Memory B cell (primary cell): ENCODE results near the gene MIPOL1.

Source experiments
- ATAC-seq: fragments of 150-1000 bp; cut with Tn5 transposase; 2 replicates; pipeline ENCODE4 v1.10.0; 2021; ENCODE audit warnings: low read depth, mild to moderate bottlenecking, moderate library complexity
- DNase-seq, 2 donors: peaks; one replicate each; pipeline ENCODE4 v3.0.0; 2022; ENCODE audit warnings: low spot score in 2 of 2
- H3K27ac Mint-ChIP-seq: one replicate; pipeline ENCODE4 v1.8.0; 2022; ENCODE audit warnings: mild to moderate bottlenecking, moderate library complexity, mixed read lengths
- H3K27me3 Mint-ChIP-seq: one replicate; pipeline ENCODE4 v1.8.0; 2022; ENCODE audit warnings: mixed read lengths
- H3K36me3 Mint-ChIP-seq: one replicate; pipeline ENCODE4 v1.8.0; 2022; ENCODE audit warnings: mild to moderate bottlenecking, mixed read lengths
- H3K4me1 Mint-ChIP-seq: one replicate; pipeline ENCODE4 v1.8.0; 2022; ENCODE audit warnings: mixed read lengths
- H3K4me3 Mint-ChIP-seq: one replicate; pipeline ENCODE4 v1.8.0; 2022; ENCODE audit warnings: mild to moderate bottlenecking, moderate library complexity, mixed read lengths
- H3K9me3 Mint-ChIP-seq: one replicate; pipeline ENCODE4 v1.8.0; 2022; ENCODE audit warnings: mixed read lengths

Gene MIPOL1

DNA sequence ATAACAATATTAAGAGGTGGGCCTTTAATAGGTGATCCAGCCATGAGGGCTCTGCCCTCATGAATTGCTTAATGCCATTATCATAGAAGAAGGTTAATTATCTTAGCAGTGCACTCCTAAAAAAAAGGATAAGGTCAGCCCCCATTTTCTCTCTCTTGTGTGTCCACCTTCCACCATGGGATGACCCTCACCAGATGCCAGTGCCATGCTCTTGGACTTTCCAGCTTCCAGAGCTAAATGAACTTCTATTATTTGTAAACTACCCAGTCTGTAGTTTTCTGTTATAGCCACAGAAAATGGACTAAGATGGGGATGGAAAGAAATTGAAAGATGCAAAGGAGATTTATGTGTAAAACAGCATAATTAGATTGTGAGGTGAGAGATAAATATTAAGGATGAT is 271.9 kb downstream of the MIPOL1 start:
- Mint-ChIP-seq H3K27ac (no peak overlapping the region), H3K27me3 (no peaks in the 10 kb centered on the region), H3K4me1 (no peaks in the 10 kb centered on the region), H3K9me3 (peaks cover 13% of the 10 kb centered on the region), H3K36me3 (no peaks in the 10 kb centered on the region), H3K4me3 (no peak overlapping the region)
- ATAC-seq (no peak), DNase-seq (no peak)

DNA sequence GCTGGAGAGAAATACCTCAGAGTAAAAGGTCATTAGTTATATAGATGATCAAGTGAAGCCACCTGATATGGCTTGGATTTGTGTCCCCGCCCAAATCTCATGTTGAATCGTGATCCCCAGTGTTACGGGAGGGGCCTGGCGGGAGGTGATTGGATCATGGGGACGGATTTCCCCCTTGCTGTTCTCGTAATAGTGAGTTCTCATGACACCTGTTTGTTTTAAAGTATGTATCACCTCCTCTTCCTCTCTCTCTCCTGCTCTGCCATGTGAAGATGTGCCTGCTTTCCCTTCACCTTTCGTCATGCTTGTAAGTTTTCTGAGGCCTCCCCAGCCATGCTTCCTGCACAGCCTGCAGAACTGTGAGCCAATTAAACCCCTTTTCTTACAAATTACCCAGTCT is 272.5 kb downstream of the MIPOL1 start:
- no peaks in the 10 kb centered on the region for H3K4me1 Mint-ChIP-seq
- no peak overlapping the region for H3K4me3 Mint-ChIP-seq
- H3K27ac Mint-ChIP-seq: no peak overlapping the region
- ATAC-seq (no peak), DNase-seq (no peak)
- H3K27me3 Mint-ChIP-seq: no peaks in the 10 kb centered on the region
- peaks cover 13% of the 10 kb centered on the region for H3K9me3 Mint-ChIP-seq
- no peaks in the 10 kb centered on the region for H3K36me3 Mint-ChIP-seq

- Mint-ChIP-seq H3K36me3 (no peaks in the 10 kb centered on the region), H3K9me3 (peaks cover 15% of the 10 kb centered on the region), H3K4me1 (no peaks in the 10 kb centered on the region), H3K27me3 (no peaks in the 10 kb centered on the region), H3K27ac (no peak overlapping the region), H3K4me3 (no peak overlapping the region)
- no peak for ATAC-seq
- no peak for DNase-seq
These were observed 275.2 kb downstream of the MIPOL1 start for GRCh38 chr14:37472906-37473305.

GRCh38 chr14:37474191-37474590 is 276.5 kb downstream of the MIPOL1 start:
- H3K4me1 Mint-ChIP-seq: no peaks in the 10 kb centered on the region
- H3K27me3 Mint-ChIP-seq: no peaks in the 10 kb centered on the region
- DNase-seq (no peak), ATAC-seq (no peak)
- no peak overlapping the region for H3K4me3 Mint-ChIP-seq
- peaks cover 12% of the 10 kb centered on the region for H3K9me3 Mint-ChIP-seq
- H3K27ac Mint-ChIP-seq: no peak overlapping the region
- H3K36me3 Mint-ChIP-seq: no peaks in the 10 kb centered on the region

DNA sequence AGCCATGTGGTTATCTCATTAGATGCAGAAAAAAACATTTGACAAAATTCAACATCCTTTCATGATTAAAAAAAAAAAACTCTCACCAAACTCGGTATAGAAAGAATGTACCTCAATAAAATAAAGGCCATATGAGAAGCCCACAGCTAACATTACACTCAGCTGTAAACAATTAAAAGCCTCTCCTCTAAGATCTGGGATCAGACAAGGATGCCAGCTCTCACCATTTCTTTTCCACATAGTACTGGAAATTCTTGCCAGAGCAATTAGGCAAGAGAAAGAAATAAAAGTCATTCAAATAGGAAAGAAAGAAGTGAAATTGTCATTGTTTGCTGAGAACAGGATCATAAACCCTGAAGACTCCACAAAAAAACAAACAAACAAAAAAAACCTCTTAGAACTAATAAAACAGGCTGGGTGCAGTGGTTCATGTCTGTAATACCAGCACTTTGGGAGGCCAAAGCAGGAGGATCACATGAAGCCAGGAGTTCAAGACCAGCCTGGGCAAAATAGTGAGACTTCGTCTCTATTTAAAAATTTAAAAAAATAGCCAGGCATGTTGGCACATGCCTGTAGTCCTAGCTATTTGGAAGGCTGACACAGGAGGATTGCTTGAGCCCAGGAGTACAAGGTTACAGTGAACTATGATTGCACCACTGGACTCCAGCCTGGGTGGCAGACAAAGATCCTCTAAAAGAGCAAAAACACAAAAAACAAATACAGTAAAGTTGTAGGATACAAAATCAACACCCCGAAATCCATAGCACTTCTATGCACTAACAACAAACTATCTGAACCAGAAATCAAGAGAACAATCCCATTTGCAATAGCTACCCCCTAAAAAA is 282.9 kb downstream of the MIPOL1 start:
- Mint-ChIP-seq H3K27ac (no peak overlapping the region), H3K9me3 (peaks cover 14% of the 10 kb centered on the region), H3K4me3 (no peak overlapping the region), H3K4me1 (no peaks in the 10 kb centered on the region), H3K36me3 (no peaks in the 10 kb centered on the region), H3K27me3 (no peaks in the 10 kb centered on the region)
- no peak for DNase-seq
- ATAC-seq: no peak

DNA sequence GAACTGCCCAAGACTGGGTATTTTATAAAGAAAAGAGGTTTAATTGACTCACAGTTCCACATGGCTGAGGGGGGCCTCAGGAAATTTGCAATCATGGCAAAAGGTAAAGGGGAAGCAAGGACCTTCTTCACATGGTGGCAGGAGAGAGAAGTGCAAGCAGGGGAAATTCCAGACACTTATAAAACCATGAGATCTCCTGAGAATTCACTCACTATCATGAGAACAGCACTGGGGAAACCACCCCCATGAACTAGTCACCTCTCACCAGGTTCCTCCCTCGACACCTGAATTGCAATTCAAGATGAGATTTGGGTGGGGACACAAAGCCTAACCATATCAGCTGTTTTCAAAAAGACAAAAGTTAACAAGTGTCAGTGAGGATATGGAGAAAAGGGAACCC is 284.7 kb downstream of the MIPOL1 start:
- peaks cover 14% of the 10 kb centered on the region for H3K9me3 Mint-ChIP-seq
- no peak overlapping the region for H3K27ac Mint-ChIP-seq
- no peaks in the 10 kb centered on the region for H3K4me1 Mint-ChIP-seq
- H3K4me3 Mint-ChIP-seq: no peak overlapping the region
- no peaks in the 10 kb centered on the region for H3K36me3 Mint-ChIP-seq
- no peaks in the 10 kb centered on the region for H3K27me3 Mint-ChIP-seq
- DNase-seq: no peak
- no peak for ATAC-seq

DNA sequence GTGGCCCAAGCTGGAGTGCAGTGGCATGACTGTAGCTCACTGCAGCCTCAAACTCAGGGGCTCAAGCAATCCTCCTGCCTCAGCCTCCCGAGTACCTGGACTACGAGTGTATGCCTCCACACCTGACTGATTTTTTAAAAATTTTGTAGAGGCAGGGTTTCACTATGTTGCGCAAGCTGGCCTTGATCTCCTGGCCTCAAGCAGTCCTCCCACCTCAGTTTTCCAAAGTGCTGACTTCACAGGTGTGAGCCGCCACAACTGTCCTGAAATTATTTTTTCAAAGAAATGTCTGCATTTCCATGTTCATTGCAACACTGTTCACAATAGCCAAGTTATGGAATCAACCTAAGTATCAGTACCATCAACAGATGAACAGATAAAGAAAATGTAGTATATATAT is 285.9 kb downstream of the MIPOL1 start:
- Mint-ChIP-seq H3K27me3 (no peaks in the 10 kb centered on the region), H3K4me3 (no peak overlapping the region), H3K9me3 (peaks cover 18% of the 10 kb centered on the region), H3K27ac (no peak overlapping the region), H3K36me3 (no peaks in the 10 kb centered on the region), H3K4me1 (no peaks in the 10 kb centered on the region)
- DNase-seq: no peak
- no peak for ATAC-seq

GRCh38 chr14:37490607-37491006 is 292.9 kb downstream of the MIPOL1 start:
- Mint-ChIP-seq H3K4me3 (no peak overlapping the region), H3K36me3 (no peaks in the 10 kb centered on the region), H3K4me1 (no peaks in the 10 kb centered on the region), H3K27me3 (no peaks in the 10 kb centered on the region), H3K9me3 (peaks cover 6% of the 10 kb centered on the region), H3K27ac (no peak overlapping the region)
- DNase-seq: no peak
- no peak for ATAC-seq

- H3K4me1 Mint-ChIP-seq: no peaks in the 10 kb centered on the region
- no peak overlapping the region for H3K27ac Mint-ChIP-seq
- no peak overlapping the region for H3K4me3 Mint-ChIP-seq
- H3K9me3 Mint-ChIP-seq: peaks cover 6% of the 10 kb centered on the region
- ATAC-seq (no peak), DNase-seq (no peak)
- no peaks in the 10 kb centered on the region for H3K27me3 Mint-ChIP-seq
- H3K36me3 Mint-ChIP-seq: no peaks in the 10 kb centered on the region
These were observed 293.3 kb downstream of the MIPOL1 start for GRCh38 chr14:37491076-37491475.

- Mint-ChIP-seq H3K27me3 (no peaks in the 10 kb centered on the region), H3K36me3 (no peaks in the 10 kb centered on the region), H3K9me3 (peaks cover 4% of the 10 kb centered on the region), H3K27ac (no peak overlapping the region), H3K4me1 (no peaks in the 10 kb centered on the region), H3K4me3 (no peak overlapping the region)
- no peak for DNase-seq
- ATAC-seq: no peak
These were observed 295.9 kb downstream of the MIPOL1 start for GRCh38 chr14:37493606-37494005.

GRCh38 chr14:37497422-37497821 is 299.7 kb downstream of the MIPOL1 start:
- Mint-ChIP-seq H3K36me3 (no peaks in the 10 kb centered on the region), H3K27me3 (no peaks in the 10 kb centered on the region), H3K4me3 (no peak overlapping the region), H3K27ac (no peak overlapping the region), H3K4me1 (no peaks in the 10 kb centered on the region), H3K9me3 (peaks cover 4% of the 10 kb centered on the region)
- ATAC-seq: no peak
- DNase-seq: no peak

- peaks cover 5% of the 10 kb centered on the region for H3K9me3 Mint-ChIP-seq
- H3K27me3 Mint-ChIP-seq: no peaks in the 10 kb centered on the region
- no peaks in the 10 kb centered on the region for H3K4me1 Mint-ChIP-seq
- no peak for ATAC-seq
- no peak for DNase-seq
- no peak overlapping the region for H3K27ac Mint-ChIP-seq
- no peak overlapping the region for H3K4me3 Mint-ChIP-seq
- no peaks in the 10 kb centered on the region for H3K36me3 Mint-ChIP-seq
These were observed 304.1 kb downstream of the MIPOL1 start for GRCh38 chr14:37501877-37502276.

- ATAC-seq (no peak), DNase-seq (no peak)
- Mint-ChIP-seq H3K27me3 (no peaks in the 10 kb centered on the region), H3K4me3 (no peak overlapping the region), H3K9me3 (peaks cover 5% of the 10 kb centered on the region), H3K4me1 (no peaks in the 10 kb centered on the region), H3K36me3 (no peaks in the 10 kb centered on the region), H3K27ac (no peak overlapping the region)
These were observed 310.8 kb downstream of the MIPOL1 start for GRCh38 chr14:37508503-37508902.

DNA sequence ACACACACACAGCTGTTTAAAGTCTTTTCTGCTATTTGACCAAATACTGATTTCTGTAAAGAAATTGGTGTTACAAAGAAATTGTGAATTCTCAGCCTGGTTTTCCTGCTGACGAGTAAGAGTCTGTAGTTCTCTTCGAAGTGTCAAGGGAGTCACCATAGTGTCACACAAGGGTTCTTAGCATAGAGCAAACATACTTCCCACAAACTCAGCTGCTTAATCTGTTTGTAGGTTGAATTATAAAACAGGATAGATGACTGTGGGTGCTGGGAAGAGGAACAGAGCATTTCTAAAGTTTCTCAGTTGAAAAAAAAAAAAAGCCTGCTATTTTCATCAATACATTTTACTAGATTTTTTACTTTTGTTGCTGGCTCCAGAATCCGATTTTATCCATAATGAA is 314.4 kb downstream of the MIPOL1 start:
- peaks cover 5% of the 10 kb centered on the region for H3K9me3 Mint-ChIP-seq
- H3K4me1 Mint-ChIP-seq: no peaks in the 10 kb centered on the region
- H3K36me3 Mint-ChIP-seq: no peaks in the 10 kb centered on the region
- no peak for DNase-seq
- ATAC-seq: no peak
- no peak overlapping the region for H3K4me3 Mint-ChIP-seq
- no peaks in the 10 kb centered on the region for H3K27me3 Mint-ChIP-seq
- H3K27ac Mint-ChIP-seq: no peak overlapping the region

- no peaks in the 10 kb centered on the region for H3K27me3 Mint-ChIP-seq
- H3K36me3 Mint-ChIP-seq: no peaks in the 10 kb centered on the region
- no peaks in the 10 kb centered on the region for H3K9me3 Mint-ChIP-seq
- no peak overlapping the region for H3K4me3 Mint-ChIP-seq
- no peak for ATAC-seq
- DNase-seq: no peak
- H3K4me1 Mint-ChIP-seq: no peaks in the 10 kb centered on the region
- H3K27ac Mint-ChIP-seq: no peak overlapping the region
These were observed 318.0 kb downstream of the MIPOL1 start for GRCh38 chr14:37515771-37516170.
